Effector memory CD4-positive, alpha-beta T cell (primary cell): Measurements from ENCODE around the gene CHMP5.
"Not testable (repeated sequence)": the region's sequence is repeated elsewhere in the genome, so short reads cannot be mapped to it uniquely, and the experiment has no call there.

Experiments
- DNase-seq, 3 donors: peaks; one replicate each; pipeline ENCODE4 v3.0.0-alpha.2; 2020
- H3K27ac ChIP-seq: 2 replicates; pipeline ENCODE4 v1.7.0; 2013; ENCODE audit warnings: mild to moderate bottlenecking, low read length, moderate library complexity; ENCODE audit not compliant: insufficient read depth, poor library complexity, severe bottlenecking
- H3K27me3 ChIP-seq: replicated peaks from 2 replicates; pipeline ENCODE4 v1.7.0; 2013; ENCODE audit warnings: mild to moderate bottlenecking, low read length; ENCODE audit not compliant: insufficient read depth, control insufficient read depth, poor library complexity, severe bottlenecking
- H3K36me3 ChIP-seq: 2 replicates; pipeline ENCODE4 v1.7.0; 2013; ENCODE audit warnings: mild to moderate bottlenecking, low read length, moderate library complexity; ENCODE audit not compliant: control insufficient read depth, insufficient read depth
- H3K4me1 ChIP-seq: 2 replicates; pipeline ENCODE4 v1.7.0; 2013; ENCODE audit warnings: low read length, mild to moderate bottlenecking; ENCODE audit not compliant: control insufficient read depth, insufficient read depth, poor library complexity, severe bottlenecking
- H3K4me3 ChIP-seq: 2 replicates; pipeline ENCODE4 v1.7.0; 2013; ENCODE audit warnings: low read length, low read depth, mild to moderate bottlenecking; ENCODE audit not compliant: insufficient read depth, poor library complexity, severe bottlenecking
- H3K9me3 ChIP-seq: 2 replicates; pipeline ENCODE4 v1.7.0; 2013; ENCODE audit warnings: mild to moderate bottlenecking, low read length, moderate library complexity; ENCODE audit not compliant: control insufficient read depth

Gene CHMP5

GRCh38 chr9:33309903-33310302 lies 45.1 kb downstream of the CHMP5 start:
- DNase-seq, result no peak
- Histone ChIP-seq H3K27me3 (no peaks in the 10 kb centered on the region), H3K4me1 (no peaks in the 10 kb centered on the region), H3K9me3 (no peaks in the 10 kb centered on the region), H3K36me3 (peaks cover 96% of the 10 kb centered on the region), H3K4me3 (no peak overlapping the region), H3K27ac (no peak overlapping the region)

GRCh38 chr9:33310748-33311147 lies 45.9 kb downstream of the CHMP5 start:
- DNase-seq, result no peak
- Histone ChIP-seq H3K27me3 (no peaks in the 10 kb centered on the region), H3K9me3 (no peaks in the 10 kb centered on the region), H3K27ac (no peak overlapping the region), H3K36me3 (peaks cover 95% of the 10 kb centered on the region), H3K4me1 (no peaks in the 10 kb centered on the region), H3K4me3 (no peak overlapping the region)

- Histone ChIP-seq H3K4me1 (no peaks in the 10 kb centered on the region), H3K27ac (no peak overlapping the region), H3K9me3 (no peaks in the 10 kb centered on the region), H3K27me3 (no peaks in the 10 kb centered on the region), H3K4me3 (no peak overlapping the region), H3K36me3 (peaks cover 90% of the 10 kb centered on the region)
- no peak for DNase-seq
Measured at GRCh38 chr9:33311953-33312352, 47.1 kb downstream of the CHMP5 start.

GRCh38 chr9:33315371-33315770 lies 50.5 kb downstream of the CHMP5 start:
- H3K36me3 ChIP-seq, result peaks cover 88% of the 10 kb centered on the region
- H3K9me3 ChIP-seq, result no peaks in the 10 kb centered on the region

GRCh38 chr9:33317136-33317535 lies 52.3 kb downstream of the CHMP5 start:
- not testable (repeated sequence) for H3K27ac ChIP-seq, H3K27me3 ChIP-seq, H3K4me1 ChIP-seq, DNase-seq, H3K9me3 ChIP-seq, H3K4me3 ChIP-seq
- peaks cover 87% of the 10 kb centered on the region for H3K36me3 ChIP-seq

More at GRCh38 chr9:33315371-33315770, 50.5 kb downstream of the CHMP5 start:
- Histone ChIP-seq H3K27me3 (no peaks in the 10 kb centered on the region), H3K4me1 (no peaks in the 10 kb centered on the region), H3K4me3 (no peak overlapping the region), H3K27ac (no peak overlapping the region)
- no peak for DNase-seq

- Histone ChIP-seq H3K4me1 (no peaks in the 10 kb centered on the region), H3K36me3 (peaks cover 86% of the 10 kb centered on the region), H3K27ac (no peak overlapping the region), H3K4me3 (no peak overlapping the region), H3K27me3 (no peaks in the 10 kb centered on the region), H3K9me3 (no peaks in the 10 kb centered on the region)
- no peak for DNase-seq
Measured at GRCh38 chr9:33318225-33318624, 53.4 kb downstream of the CHMP5 start.

- no peak for DNase-seq
- Histone ChIP-seq H3K27me3 (no peaks in the 10 kb centered on the region), H3K4me3 (no peak overlapping the region), H3K9me3 (no peaks in the 10 kb centered on the region), H3K4me1 (no peaks in the 10 kb centered on the region), H3K27ac (no peak overlapping the region), H3K36me3 (peaks cover 81% of the 10 kb centered on the region)
Measured at GRCh38 chr9:33318781-33319180, 53.9 kb downstream of the CHMP5 start.

GRCh38 chr9:33320230-33320567 lies 55.4 kb downstream of the CHMP5 start:
- H3K27ac ChIP-seq, result no peak overlapping the region
- no peak for DNase-seq
- peaks cover 71% of the 10 kb centered on the region for H3K36me3 ChIP-seq
- H3K4me3 ChIP-seq, result no peak overlapping the region
- H3K27me3 ChIP-seq, result no peaks in the 10 kb centered on the region
- no peaks in the 10 kb centered on the region for H3K4me1 ChIP-seq
- H3K9me3 ChIP-seq, result no peaks in the 10 kb centered on the region

GRCh38 chr9:33320568-33321261 lies 55.9 kb downstream of the CHMP5 start:
- H3K36me3 ChIP-seq, result peaks cover 67% of the 10 kb centered on the region
- H3K4me1 ChIP-seq, result no peaks in the 10 kb centered on the region
- H3K9me3 ChIP-seq, result no peaks in the 10 kb centered on the region
- no peak overlapping the region for H3K27ac ChIP-seq
- no peak overlapping the region for H3K4me3 ChIP-seq
- no peaks in the 10 kb centered on the region for H3K27me3 ChIP-seq
- DNase-seq, result no peak

- Histone ChIP-seq H3K9me3 (no peaks in the 10 kb centered on the region), H3K27me3 (no peaks in the 10 kb centered on the region), H3K36me3 (peaks cover 46% of the 10 kb centered on the region), H3K4me3 (no peak overlapping the region), H3K27ac (no peak overlapping the region), H3K4me1 (no peaks in the 10 kb centered on the region)
- no peak for DNase-seq
Measured at GRCh38 chr9:33329117-33329563, 64.3 kb downstream of the CHMP5 start.
